MM.1S (cell line): Measurements from ENCODE around the gene SLC38A10.
"Not testable (repeated sequence)": the region's sequence is repeated elsewhere in the genome, so short reads cannot be mapped to it uniquely, and the experiment has no call there.

Source experiments
- EZH2 ChIP-seq: fragments of 300-600 bp; sonication (generic); optimal IDR thresholded peaks from 2 replicates; pipeline ENCODE3; 2017; ENCODE audit warnings: low read depth, mild to moderate bottlenecking, antibody characterized with exemption, low read length, mixed read lengths
- EZH2phosphoT487 ChIP-seq: fragments of 300-600 bp; sonication (generic); IDR thresholded peaks from 2 replicates; pipeline ENCODE4 v1.6.1; 2018; ENCODE audit warnings: antibody characterized with exemption, low read length
- TF ChIP-seq, protein P1 (sequence below): fragments of 300-600 bp; sonication (generic); IDR thresholded peaks from 2 replicates; pipeline ENCODE4 v1.5.1; 2016; ENCODE audit warnings: antibody characterized with exemption, low read length, mixed read lengths

DNA sequence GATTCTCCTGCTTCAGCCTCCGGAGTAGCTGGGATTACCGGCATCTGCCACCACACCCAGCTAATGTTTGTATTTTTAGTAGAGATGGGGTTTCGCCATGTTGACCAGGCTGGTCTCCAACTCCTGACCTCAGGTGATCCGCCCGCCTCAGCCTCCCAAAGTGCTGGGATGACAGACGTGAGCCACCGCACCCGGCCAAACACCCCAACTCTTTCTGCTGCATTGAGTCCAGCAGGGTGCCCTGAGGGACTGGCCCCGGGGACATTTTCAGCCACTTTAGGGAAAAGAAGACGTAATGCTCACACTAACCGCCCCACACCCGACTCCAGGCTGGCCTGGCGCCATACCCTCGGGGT, 13.7 kb upstream of the SLC38A10 start:
- TF ChIP-seq, protein P1, sequence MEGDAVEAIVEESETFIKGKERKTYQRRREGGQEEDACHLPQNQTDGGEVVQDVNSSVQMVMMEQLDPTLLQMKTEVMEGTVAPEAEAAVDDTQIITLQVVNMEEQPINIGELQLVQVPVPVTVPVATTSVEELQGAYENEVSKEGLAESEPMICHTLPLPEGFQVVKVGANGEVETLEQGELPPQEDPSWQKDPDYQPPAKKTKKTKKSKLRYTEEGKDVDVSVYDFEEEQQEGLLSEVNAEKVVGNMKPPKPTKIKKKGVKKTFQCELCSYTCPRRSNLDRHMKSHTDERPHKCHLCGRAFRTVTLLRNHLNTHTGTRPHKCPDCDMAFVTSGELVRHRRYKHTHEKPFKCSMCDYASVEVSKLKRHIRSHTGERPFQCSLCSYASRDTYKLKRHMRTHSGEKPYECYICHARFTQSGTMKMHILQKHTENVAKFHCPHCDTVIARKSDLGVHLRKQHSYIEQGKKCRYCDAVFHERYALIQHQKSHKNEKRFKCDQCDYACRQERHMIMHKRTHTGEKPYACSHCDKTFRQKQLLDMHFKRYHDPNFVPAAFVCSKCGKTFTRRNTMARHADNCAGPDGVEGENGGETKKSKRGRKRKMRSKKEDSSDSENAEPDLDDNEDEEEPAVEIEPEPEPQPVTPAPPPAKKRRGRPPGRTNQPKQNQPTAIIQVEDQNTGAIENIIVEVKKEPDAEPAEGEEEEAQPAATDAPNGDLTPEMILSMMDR: not testable (repeated sequence)
- TF ChIP-seq EZH2, EZH2phosphoT487: not testable (repeated sequence)
